Calu3 (cell line): ENCODE data around the gene NARS2. TPM values are rescaled to one million over a fixed set of nuclear protein-coding genes. Genes with fewer than 3 reads are reported as not detected.

ENCODE experiments used
- Bru-seq: library from RNA; stranded (reverse); fragments of 400-500 nt; gene quantifications from one replicate; lab custom pipeline; 2021; lab: Mats Ljungman, UMichigan
- BruChase-seq, 2 experiments: library from RNA; stranded (reverse); fragments of 400-500 nt; gene quantifications; one replicate each; lab custom pipeline; 2021; lab: Mats Ljungman, UMichigan
- BruUV-seq: library from RNA; stranded (reverse); fragments of 400-500 nt; replicated peaks from 2 replicates; lab custom pipeline; 2021; lab: Mats Ljungman, UMichigan
- CTCF ChIA-PET: fragments of 300-600 bp; sonication (Branson Sonifier 250); formaldehyde crosslinking; loops from one replicate; lab custom pipeline; 2022; ENCODE audit warnings: antibody characterized with exemption; lab: Charles Lee
- DNase-seq: peaks from one replicate; pipeline ENCODE4 v3.0.0; 2022
- H3K27ac Mint-ChIP-seq: one replicate; pipeline ENCODE4 v1.8.0; 2022; ENCODE audit warnings: mixed read lengths; ENCODE audit not compliant: unreplicated experiment
- H3K27me3 Mint-ChIP-seq: one replicate; pipeline ENCODE4 v1.8.0; 2022; ENCODE audit warnings: mixed read lengths; ENCODE audit not compliant: unreplicated experiment
- H3K36me3 Mint-ChIP-seq: one replicate; pipeline ENCODE4 v1.8.0; 2022; ENCODE audit warnings: mild to moderate bottlenecking, moderate library complexity, mixed read lengths; ENCODE audit not compliant: insufficient read depth, unreplicated experiment
- H3K4me1 Mint-ChIP-seq: one replicate; pipeline ENCODE4 v1.8.0; 2022; ENCODE audit warnings: mild to moderate bottlenecking, low read depth, mixed read lengths; ENCODE audit not compliant: unreplicated experiment
- H3K4me3 Mint-ChIP-seq: one replicate; pipeline ENCODE4 v1.8.0; 2022; ENCODE audit warnings: mild to moderate bottlenecking, low read depth, moderate library complexity, mixed read lengths; ENCODE audit not compliant: unreplicated experiment
- H3K9me3 Mint-ChIP-seq: one replicate; pipeline ENCODE4 v1.8.0; 2022; ENCODE audit warnings: low read depth, mixed read lengths; ENCODE audit not compliant: unreplicated experiment
- CTCF ChIP-seq: fragments of 200-600 bp; IDR thresholded peaks from one replicate; pipeline ENCODE4 v1.8.0; 2022; ENCODE audit warnings: antibody characterized with exemption; ENCODE audit not compliant: unreplicated experiment
- intact Hi-C: fragments of 100-400 bp; cut with micrococcal nuclease; formaldehyde crosslinking; loops from one replicate; pipeline ENCODE4 v1.10.0; 2022; ENCODE audit not compliant: unreplicated experiment
- long read RNA-seq: library from polyadenylated mRNA; stranded (forward); transcript quantifications from one replicate; pipeline ENCODE4 v2.0.0, GENCODE V29; 2022
- total RNA-seq: library from RNA; stranded (reverse); gene quantifications from 2 replicates; pipeline ENCODE4 v1.2.3, GENCODE V29; 2022

NARS2 gene, protein sequence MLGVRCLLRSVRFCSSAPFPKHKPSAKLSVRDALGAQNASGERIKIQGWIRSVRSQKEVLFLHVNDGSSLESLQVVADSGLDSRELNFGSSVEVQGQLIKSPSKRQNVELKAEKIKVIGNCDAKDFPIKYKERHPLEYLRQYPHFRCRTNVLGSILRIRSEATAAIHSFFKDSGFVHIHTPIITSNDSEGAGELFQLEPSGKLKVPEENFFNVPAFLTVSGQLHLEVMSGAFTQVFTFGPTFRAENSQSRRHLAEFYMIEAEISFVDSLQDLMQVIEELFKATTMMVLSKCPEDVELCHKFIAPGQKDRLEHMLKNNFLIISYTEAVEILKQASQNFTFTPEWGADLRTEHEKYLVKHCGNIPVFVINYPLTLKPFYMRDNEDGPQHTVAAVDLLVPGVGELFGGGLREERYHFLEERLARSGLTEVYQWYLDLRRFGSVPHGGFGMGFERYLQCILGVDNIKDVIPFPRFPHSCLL
- total RNA-seq (17.8 and 20.2 TPM in 2 replicates), Bru-seq, nascent RNA (percentile 68 among the genes with signal in this experiment), BruChase-seq, experiment 1, labeled RNA remaining after a 6-hour chase (percentile 57 among the genes with signal in this experiment), BruChase-seq, experiment 2, labeled RNA remaining after a 2-hour chase (percentile 57 among the genes with signal in this experiment)
- long read RNA-seq, transcript NARS2-201 (14 exons, 2,519 nt): major isoform, 32 of 52 reads
- long read RNA-seq, partial matches to known transcripts: 5 of 52 reads
- long read RNA-seq, other reads (novel, unspliced or antisense): 15 of 52 reads

DNA sequence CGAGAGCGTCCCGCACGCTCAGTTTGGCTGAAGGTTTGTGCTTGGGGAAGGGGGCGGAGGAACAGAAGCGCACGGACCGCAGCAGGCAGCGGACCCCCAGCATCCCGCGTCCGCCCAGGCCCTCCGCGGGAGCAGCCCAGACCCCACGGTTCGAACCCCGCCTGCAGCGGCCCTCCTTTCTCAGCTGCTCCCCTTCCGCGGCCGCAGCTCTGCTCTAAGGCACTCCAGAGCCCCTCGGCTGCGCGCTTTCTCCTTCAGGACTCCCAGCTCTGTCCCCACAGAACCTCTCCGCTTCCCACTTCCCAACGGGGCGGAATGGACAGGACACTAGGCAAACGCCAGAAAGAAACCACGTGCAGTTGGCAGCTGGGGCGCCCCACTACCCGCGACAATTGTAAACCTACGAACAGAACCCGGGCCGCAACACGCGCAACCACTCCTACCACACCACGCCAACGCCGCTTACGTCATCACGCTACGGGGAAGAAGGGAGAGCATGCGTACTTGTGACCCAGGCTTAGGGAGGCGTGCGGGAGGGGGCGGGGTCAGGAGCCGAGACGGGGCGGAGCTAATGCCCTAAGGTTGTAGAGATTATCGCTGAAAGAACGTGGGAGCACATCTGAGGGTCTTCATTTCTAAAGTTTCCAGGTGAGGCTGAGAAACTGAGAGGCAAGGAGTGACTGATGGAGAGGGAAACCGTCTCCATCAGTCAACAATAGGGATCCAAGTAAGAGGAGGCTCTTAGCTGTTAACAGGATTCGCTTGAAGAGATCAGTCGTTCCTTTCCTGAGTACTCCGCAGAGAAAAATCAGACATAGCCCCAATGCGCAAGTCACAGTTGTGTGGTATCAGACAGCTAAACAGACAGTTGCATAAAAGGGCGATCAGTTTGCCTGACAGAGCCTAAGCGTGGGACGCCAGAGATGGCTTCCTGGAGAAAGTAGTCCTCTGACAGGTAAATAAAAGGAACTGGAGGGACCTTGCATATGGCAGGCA lies at the start of gene NARS2:
Gene NARS2, minus strand, starts transcription at position 479 of the 996 bp plus-strand sequence. Its CDS starts 376 bp downstream, at position 103.
- intact Hi-C loops: no loop called here
- TSS peak; percentile 43 for BruUV-seq

GRCh38 chr11:78622666-78623065 lies 48.0 kb upstream of the NARS2 start:
- no peaks in the 10 kb centered on the region for H3K36me3 Mint-ChIP-seq
- H3K4me1 Mint-ChIP-seq: no peaks in the 10 kb centered on the region
- H3K27me3 Mint-ChIP-seq: peaks cover 53% of the 10 kb centered on the region
- intact Hi-C loops: no loop called here
- no peak overlapping the region for H3K4me3 Mint-ChIP-seq
- no peak overlapping the region for H3K27ac Mint-ChIP-seq
- BruUV-seq: no TSS peak
- CTCF ChIA-PET: no interaction called here
- no peak for TF ChIP-seq CTCF
- peaks cover 3% of the 10 kb centered on the region for H3K9me3 Mint-ChIP-seq
- DNase-seq: no peak

More for the DNA sequence above, at the start of gene NARS2:
- Mint-ChIP-seq H3K9me3 (no peaks in the 10 kb centered on the region), H3K27ac (peak within 1 kb of the TSS; percentile 94), H3K4me3 (peak within 1 kb of the TSS; percentile 98), H3K27me3 (no peaks in the 10 kb centered on the region), H3K36me3 (peaks cover 27% of the 10 kb centered on the region), H3K4me1 (peaks cover 15% of the 10 kb centered on the region)
- TF ChIP-seq CTCF: no peak
- CTCF ChIA-PET: interaction anchor here (0.8 to 1.3 kb wide), 2 partner anchors 10 to 347 kb away, joined by 3 to 10 read pairs; no protein-coding TSS in a partner anchor
- peak; percentile 95 for DNase-seq

DNA sequence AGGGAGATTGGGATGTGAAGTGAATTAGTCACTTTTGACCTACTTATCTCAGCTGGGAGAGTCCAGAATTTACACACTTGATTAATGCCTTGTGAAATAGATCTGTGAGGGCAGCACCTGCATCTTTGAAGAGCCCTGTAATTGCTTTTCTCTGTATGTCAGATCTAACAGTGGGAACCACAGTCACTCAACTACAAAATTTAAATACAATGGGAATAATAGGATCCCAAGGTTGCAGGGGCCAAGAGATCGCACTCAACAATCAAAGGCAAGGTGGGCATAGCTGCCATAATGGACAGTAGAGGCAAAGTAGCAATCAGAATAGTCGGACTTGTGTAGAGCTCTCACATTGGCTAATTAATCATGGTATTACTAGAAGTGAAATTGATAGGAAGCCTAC lies 45.5 kb upstream of the NARS2 start:
- intact Hi-C loops: no loop called here
- Mint-ChIP-seq H3K4me3 (no peak overlapping the region), H3K36me3 (no peaks in the 10 kb centered on the region)

More for the DNA sequence above, 45.5 kb upstream of the NARS2 start:
- no TSS peak for BruUV-seq
- no peak for TF ChIP-seq CTCF
- H3K9me3 Mint-ChIP-seq: peaks cover 3% of the 10 kb centered on the region
- no peak for DNase-seq
- H3K4me1 Mint-ChIP-seq: no peaks in the 10 kb centered on the region
- peaks cover 33% of the 10 kb centered on the region for H3K27me3 Mint-ChIP-seq
- H3K27ac Mint-ChIP-seq: no peak overlapping the region
- CTCF ChIA-PET: no interaction called here
